ENCODE measurements around the gene SLC35F4.

The SLC35F4 gene

DNA sequence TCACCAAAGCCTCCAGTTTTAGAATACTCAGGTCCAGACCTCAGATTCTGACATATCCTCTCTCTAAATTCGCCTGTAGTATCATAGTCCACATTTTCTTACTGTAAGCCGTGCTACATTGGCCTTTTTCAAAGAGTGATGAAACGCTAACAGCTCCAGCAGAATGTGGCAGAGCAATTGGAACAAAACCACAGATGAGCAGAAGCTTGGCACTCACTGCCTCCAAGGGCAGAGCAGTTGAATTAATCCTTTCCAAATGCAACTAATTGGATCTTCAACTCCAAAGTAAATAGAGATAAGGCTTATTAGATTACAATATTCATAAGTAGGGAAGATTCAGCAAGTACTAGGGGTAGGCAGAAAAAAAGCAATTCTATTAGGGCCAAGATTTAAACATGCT lies 128.3 kb downstream of the SLC35F4 start:
- no peaks in the 10 kb centered on the region for H3K9me3 ChIP-seq (ENCODE audit: insufficient read depth, low read depth, low read length)
- no peak overlapping the region for H2AFZ ChIP-seq (ENCODE audit: low read length)
- no peak for TF ChIP-seq EZH2phosphoT487 (IDR thresholded peaks at IDR 0.05; ENCODE audit: borderline replicate concordance)
- TF ChIP-seq CTCF (conservative IDR thresholded peaks at IDR 0.05; ENCODE audit: low read length): no peak
- no peaks in the 10 kb centered on the region for H3K36me3 ChIP-seq (ENCODE audit: insufficient read depth, low read length)
- H3K79me2 ChIP-seq (ENCODE audit: insufficient read depth, low read length): no peaks in the 10 kb centered on the region
- no peaks in the 10 kb centered on the region for H3K9me2 ChIP-seq (replicated peaks; ENCODE audit: low read depth, low read length)
- no peak overlapping the region for H3K4me2 ChIP-seq (ENCODE audit: low read depth, low read length, poor library complexity, severe bottlenecking)
- no peak overlapping the region for H3K4me3 ChIP-seq (ENCODE audit: low read length, poor library complexity, severe bottlenecking)
- H4K20me1 ChIP-seq (ENCODE audit: insufficient read depth, low read length, poor library complexity, severe bottlenecking): no peaks in the 10 kb centered on the region
- no peaks in the 10 kb centered on the region for H3F3A ChIP-seq (ENCODE audit: low read depth)
- no peak overlapping the region for H3K9ac ChIP-seq (ENCODE audit: low read depth, low read length, poor library complexity, severe bottlenecking)
- H3K4me1 ChIP-seq (ENCODE audit: insufficient read depth, low read length, poor library complexity, severe bottlenecking): no peaks in the 10 kb centered on the region
- H3K27me3 ChIP-seq (ENCODE audit: insufficient read depth, low read length, poor library complexity, severe bottlenecking): no peaks in the 10 kb centered on the region

DNA sequence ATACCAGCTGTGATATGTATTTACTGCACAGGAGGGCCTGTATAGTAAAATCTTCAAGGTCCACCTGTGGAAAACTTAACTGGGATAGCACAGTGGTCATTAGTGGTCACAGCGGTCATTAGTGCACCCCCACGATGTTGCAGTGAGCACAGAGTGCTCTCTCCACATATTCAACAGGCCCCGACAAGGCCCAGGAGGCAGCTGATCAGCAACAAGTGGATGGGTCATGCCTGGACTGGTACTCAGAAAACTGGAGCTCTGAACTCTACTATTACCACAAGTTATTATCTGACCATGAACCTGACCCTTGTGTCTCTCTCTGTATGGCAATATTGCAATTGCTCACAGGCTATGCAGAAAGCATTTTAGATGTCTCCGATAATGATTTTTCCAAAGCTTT lies 129.5 kb downstream of the SLC35F4 start:
- no peaks in the 10 kb centered on the region for H4K20me1 ChIP-seq (ENCODE audit: insufficient read depth, low read length, poor library complexity, severe bottlenecking)
- TF ChIP-seq EZH2phosphoT487 (IDR thresholded peaks at IDR 0.05; ENCODE audit: borderline replicate concordance) (no peak), CTCF (conservative IDR thresholded peaks at IDR 0.05; ENCODE audit: low read length) (no peak)
- no peak overlapping the region for H2AFZ ChIP-seq (ENCODE audit: low read length)
- H3K4me3 ChIP-seq (ENCODE audit: low read length, poor library complexity, severe bottlenecking): no peak overlapping the region
- H3K36me3 ChIP-seq (ENCODE audit: insufficient read depth, low read length): no peaks in the 10 kb centered on the region
- no peaks in the 10 kb centered on the region for H3K4me1 ChIP-seq (ENCODE audit: insufficient read depth, low read length, poor library complexity, severe bottlenecking)
- H3K27me3 ChIP-seq (ENCODE audit: insufficient read depth, low read length, poor library complexity, severe bottlenecking): no peaks in the 10 kb centered on the region
- no peak overlapping the region for H3K4me2 ChIP-seq (ENCODE audit: low read depth, low read length, poor library complexity, severe bottlenecking)
- no peaks in the 10 kb centered on the region for H3K79me2 ChIP-seq (ENCODE audit: insufficient read depth, low read length)
- H3K9me3 ChIP-seq (ENCODE audit: insufficient read depth, low read depth, low read length): no peaks in the 10 kb centered on the region
- no peaks in the 10 kb centered on the region for H3K9me2 ChIP-seq (replicated peaks; ENCODE audit: low read depth, low read length)
- no peak overlapping the region for H3K9ac ChIP-seq (ENCODE audit: low read depth, low read length, poor library complexity, severe bottlenecking)
- no peaks in the 10 kb centered on the region for H3F3A ChIP-seq (ENCODE audit: low read depth)

DNA sequence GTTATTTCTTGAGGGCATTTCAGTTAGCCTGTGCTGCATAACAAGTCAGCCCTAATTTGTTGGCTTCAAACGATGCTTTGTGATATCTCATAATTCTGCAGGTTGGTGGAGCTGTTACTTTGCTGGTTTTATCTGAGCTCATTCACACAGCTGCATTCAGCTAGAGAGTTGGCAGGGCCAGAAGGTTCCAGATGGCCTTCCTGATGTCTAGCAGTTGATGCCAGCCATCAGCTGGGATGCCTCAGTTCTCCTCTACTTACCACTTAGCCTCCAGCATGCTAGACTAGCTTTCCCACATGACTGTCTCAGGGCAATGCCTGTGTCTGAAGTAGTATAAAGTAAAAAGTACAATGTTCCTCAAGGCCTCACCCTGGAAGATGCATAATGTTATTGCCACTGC lies 130.6 kb downstream of the SLC35F4 start:
- H3F3A ChIP-seq (ENCODE audit: low read depth): no peaks in the 10 kb centered on the region
- H4K20me1 ChIP-seq (ENCODE audit: insufficient read depth, low read length, poor library complexity, severe bottlenecking): no peaks in the 10 kb centered on the region
- no peak overlapping the region for H2AFZ ChIP-seq (ENCODE audit: low read length)
- H3K9me3 ChIP-seq (ENCODE audit: insufficient read depth, low read depth, low read length): no peaks in the 10 kb centered on the region
- no peaks in the 10 kb centered on the region for H3K36me3 ChIP-seq (ENCODE audit: insufficient read depth, low read length)
- no peaks in the 10 kb centered on the region for H3K79me2 ChIP-seq (ENCODE audit: insufficient read depth, low read length)
- no peaks in the 10 kb centered on the region for H3K9me2 ChIP-seq (replicated peaks; ENCODE audit: low read depth, low read length)
- no peaks in the 10 kb centered on the region for H3K27me3 ChIP-seq (ENCODE audit: insufficient read depth, low read length, poor library complexity, severe bottlenecking)
- H3K4me2 ChIP-seq (ENCODE audit: low read depth, low read length, poor library complexity, severe bottlenecking): no peak overlapping the region
- no peak overlapping the region for H3K9ac ChIP-seq (ENCODE audit: low read depth, low read length, poor library complexity, severe bottlenecking)
- H3K4me1 ChIP-seq (ENCODE audit: insufficient read depth, low read length, poor library complexity, severe bottlenecking): no peaks in the 10 kb centered on the region
- TF ChIP-seq CTCF (conservative IDR thresholded peaks at IDR 0.05; ENCODE audit: low read length): no peak
- TF ChIP-seq EZH2phosphoT487 (IDR thresholded peaks at IDR 0.05; ENCODE audit: borderline replicate concordance): no peak
- H3K4me3 ChIP-seq (ENCODE audit: low read length, poor library complexity, severe bottlenecking): no peak overlapping the region
